Astrocyte (in vitro differentiated cells and primary cell): ENCODE results near the gene P3H4. TPM values are rescaled to one million over a fixed set of nuclear protein-coding genes. Genes with fewer than 3 reads are reported as not detected.

Experiments
- DNase-seq: peaks from one replicate; pipeline ENCODE4 v3.0.0-alpha.2; 2010; ENCODE audit warnings: low read depth
- FAIRE-seq: peaks from 2 replicates; lab custom pipeline; 2011; peaks lifted over from hg19 to GRCh38; lab: Jason Lieb, UNC
- H2AFZ ChIP-seq: 2 replicates; pipeline ENCODE4 v1.6.0; 2012; ENCODE audit warnings: low read depth, low read length, inconsistent platforms
- H3K27ac ChIP-seq: 2 replicates; pipeline ENCODE4 v1.5.1; 2011; ENCODE audit warnings: low read depth, low read length, inconsistent platforms
- H3K27me3 ChIP-seq: 2 replicates; pipeline ENCODE4 v1.6.0; 2011; ENCODE audit warnings: low read length, inconsistent platforms; ENCODE audit not compliant: insufficient read depth
- H3K36me3 ChIP-seq: 2 replicates; pipeline ENCODE4 v1.5.1; 2011; ENCODE audit warnings: low read length, inconsistent platforms; ENCODE audit not compliant: insufficient read depth
- H3K4me1 ChIP-seq: 2 replicates; pipeline ENCODE4 v1.5.1; 2011; ENCODE audit warnings: low read length, inconsistent platforms; ENCODE audit not compliant: insufficient read depth
- H3K4me2 ChIP-seq: 2 replicates; pipeline ENCODE4 v1.6.0; 2012; ENCODE audit warnings: low read length, inconsistent platforms
- H3K4me3 ChIP-seq: 2 replicates; pipeline ENCODE4 v1.5.1; 2011; ENCODE audit warnings: low read depth, mild to moderate bottlenecking, low read length, inconsistent platforms; ENCODE audit not compliant: insufficient read depth
- H3K79me2 ChIP-seq: 2 replicates; pipeline ENCODE4 v1.6.0; 2012; ENCODE audit warnings: mild to moderate bottlenecking, low read length, inconsistent platforms; ENCODE audit not compliant: insufficient read depth
- H3K9ac ChIP-seq: 2 replicates; pipeline ENCODE4 v1.6.0; 2012; ENCODE audit warnings: mild to moderate bottlenecking, low read length, inconsistent platforms
- H3K9me3 ChIP-seq: 2 replicates; pipeline ENCODE4 v1.5.1; 2012; ENCODE audit warnings: low read depth, mild to moderate bottlenecking, low read length, inconsistent platforms; ENCODE audit not compliant: insufficient read depth
- H4K20me1 ChIP-seq: 2 replicates; pipeline ENCODE4 v1.6.0; 2012; ENCODE audit warnings: low read length, inconsistent platforms; ENCODE audit not compliant: insufficient read depth
- H3K27ac Mint-ChIP-seq: one replicate; pipeline ENCODE4 v1.8.0; 2021; ENCODE audit warnings: mild to moderate bottlenecking, mixed read lengths; ENCODE audit not compliant: unreplicated experiment
- H3K27me3 Mint-ChIP-seq: one replicate; pipeline ENCODE4 v1.8.0; 2021; ENCODE audit warnings: low read depth, mixed read lengths; ENCODE audit not compliant: unreplicated experiment
- H3K36me3 Mint-ChIP-seq: one replicate; pipeline ENCODE4 v1.8.0; 2021; ENCODE audit warnings: low read depth, mixed read lengths; ENCODE audit not compliant: unreplicated experiment
- H3K4me1 Mint-ChIP-seq: one replicate; pipeline ENCODE4 v1.8.0; 2021; ENCODE audit warnings: low read depth, mixed read lengths; ENCODE audit not compliant: unreplicated experiment
- H3K4me3 Mint-ChIP-seq: one replicate; pipeline ENCODE4 v1.8.0; 2021; ENCODE audit warnings: mild to moderate bottlenecking, moderate library complexity, mixed read lengths; ENCODE audit not compliant: unreplicated experiment
- H3K9me3 Mint-ChIP-seq: one replicate; pipeline ENCODE4 v1.8.0; 2021; ENCODE audit warnings: mild to moderate bottlenecking, mixed read lengths; ENCODE audit not compliant: unreplicated experiment
- CTCF ChIP-seq: IDR thresholded peaks from 2 replicates; pipeline ENCODE4 v1.5.1; 2011; ENCODE audit warnings: low read depth, mild to moderate bottlenecking, inconsistent platforms, low read length, moderate library complexity; ENCODE audit not compliant: insufficient read depth
- EZH2 ChIP-seq: IDR thresholded peaks from 2 replicates; pipeline ENCODE4 v1.6.1; 2012; ENCODE audit warnings: mild to moderate bottlenecking, low read length, inconsistent platforms; ENCODE audit not compliant: insufficient read depth
- total RNA-seq: library from RNA; stranded (reverse); gene quantifications from 2 replicates; pipeline ENCODE4 v1.2.1, GENCODE V29; 2021

P3H4 gene
- total RNA-seq, 1 donor from 2014 or later, result 81.5 TPM

- Mint-ChIP-seq H3K27ac (peak overlapping the region; percentile 79), H3K9me3 (no peaks in the 10 kb centered on the region), H3K36me3 (peaks cover 5% of the 10 kb centered on the region), H3K27me3 (no peaks in the 10 kb centered on the region), H3K4me3 (no peak overlapping the region), H3K4me1 (peaks cover 17% of the 10 kb centered on the region)
- H3K27ac ChIP-seq, result no peak overlapping the region
- no peak overlapping the region for H3K9ac ChIP-seq
- H3K27me3 ChIP-seq, result no peaks in the 10 kb centered on the region
- FAIRE-seq (no peak), DNase-seq (no peak)
- peaks cover 10% of the 10 kb centered on the region for H3K4me1 ChIP-seq
- no peak for TF ChIP-seq EZH2
- no peak for TF ChIP-seq CTCF
- H2AFZ ChIP-seq, result no peak overlapping the region
- H3K4me3 ChIP-seq, result no peak overlapping the region
- H3K9me3 ChIP-seq, result no peaks in the 10 kb centered on the region
- peaks cover 7% of the 10 kb centered on the region for H4K20me1 ChIP-seq
- no peak overlapping the region for H3K4me2 ChIP-seq
- no peaks in the 10 kb centered on the region for H3K79me2 ChIP-seq
- no peaks in the 10 kb centered on the region for H3K36me3 ChIP-seq
Observed at GRCh38 chr17:41799366-41799765, 12.4 kb downstream of the P3H4 start.

GRCh38 chr17:41797377-41797776 lies 14.4 kb downstream of the P3H4 start:
- Mint-ChIP-seq H3K9me3 (no peaks in the 10 kb centered on the region), H3K4me3 (no peak overlapping the region), H3K36me3 (peaks cover 5% of the 10 kb centered on the region), H3K27me3 (no peaks in the 10 kb centered on the region), H3K27ac (no peak overlapping the region), H3K4me1 (peaks cover 35% of the 10 kb centered on the region)
- TF ChIP-seq CTCF (no peak), EZH2 (no peak)
- Histone ChIP-seq H3K9ac (no peak overlapping the region), H4K20me1 (peaks cover 5% of the 10 kb centered on the region), H3K27me3 (no peaks in the 10 kb centered on the region), H3K27ac (no peak overlapping the region), H3K9me3 (no peaks in the 10 kb centered on the region), H2AFZ (no peak overlapping the region), H3K4me2 (no peak overlapping the region), H3K79me2 (no peaks in the 10 kb centered on the region), H3K4me3 (no peak overlapping the region), H3K4me1 (peaks cover 29% of the 10 kb centered on the region), H3K36me3 (no peaks in the 10 kb centered on the region)
- DNase-seq (no peak), FAIRE-seq (no peak)

GRCh38 chr17:41796121-41796895 lies 15.4 kb downstream of the P3H4 start:
- H3K79me2 ChIP-seq, result no peaks in the 10 kb centered on the region
- no peak overlapping the region for H3K4me2 ChIP-seq
- no peak overlapping the region for H3K4me3 ChIP-seq
- DNase-seq (no peak), FAIRE-seq (no peak)
- H3K4me1 Mint-ChIP-seq, result peaks cover 37% of the 10 kb centered on the region
- no peak overlapping the region for H3K27ac ChIP-seq
- H3K4me1 ChIP-seq, result peaks cover 27% of the 10 kb centered on the region
- H3K36me3 ChIP-seq, result no peaks in the 10 kb centered on the region
- H3K27me3 ChIP-seq, result no peaks in the 10 kb centered on the region
- TF ChIP-seq EZH2 (no peak), CTCF (no peak)
- H4K20me1 ChIP-seq, result no peaks in the 10 kb centered on the region
- H2AFZ ChIP-seq, result no peak overlapping the region
- H3K9ac ChIP-seq, result no peak overlapping the region
- no peaks in the 10 kb centered on the region for H3K9me3 Mint-ChIP-seq
- no peaks in the 10 kb centered on the region for H3K9me3 ChIP-seq
- H3K36me3 Mint-ChIP-seq, result no peaks in the 10 kb centered on the region
- H3K4me3 Mint-ChIP-seq, result no peak overlapping the region
- no peaks in the 10 kb centered on the region for H3K27me3 Mint-ChIP-seq
- H3K27ac Mint-ChIP-seq, result no peak overlapping the region
